ENCODE measurements around the gene MME. TPM values are rescaled to one million over a fixed set of nuclear protein-coding genes. Genes with fewer than 3 reads are reported as not detected.

MME gene
- total and polyA plus RNA-seq, 2 of the 8 experiments (the other 6 are each of a cell fraction or from before 2014, with no cell fraction given), result 5.0 to 39.6 TPM

GRCh38 chr3:155193868-155194267 lies 113.7 kb downstream of the MME start:
- Histone ChIP-seq H4K8ac (ENCODE audit: extremely low read depth, insufficient read depth, low read length) (no peak overlapping the region), H3K18ac (ENCODE audit: extremely low read depth, low read length) (no peak overlapping the region), H3K14ac (ENCODE audit: insufficient read length) (no peak overlapping the region), H3K4me1 (replicated peaks in 1 of 4; ENCODE audit: control insufficient read depth in 3 of 4, insufficient read depth in 4 of 4, low read length in 3 of 4) (no peaks in the 10 kb centered on the region), H3K79me1 (ENCODE audit: low read depth, low read length) (no peaks in the 10 kb centered on the region), H2BK20ac (ENCODE audit: low read length) (no peak overlapping the region), H4K5ac (ENCODE audit: insufficient read length, low read depth, low read length) (no peak overlapping the region), H2BK15ac (ENCODE audit: low read length) (no peak overlapping the region), H3K4me3 (ENCODE audit: extremely low read depth in 1 of 4, insufficient read depth in 2 of 4, low read depth in 3 of 4, low read length in 4 of 4) (no peak overlapping the region), H3K27me3 (replicated peaks in 1 of 4; ENCODE audit: control insufficient read depth in 3 of 4, extremely low read depth in 1 of 4, insufficient read depth in 3 of 4, low read length in 3 of 4) (no peaks in the 10 kb centered on the region), H3K23ac (ENCODE audit: insufficient read length) (no peak overlapping the region), H3K56ac (replicated peaks; ENCODE audit: insufficient read length, low read depth, low read length) (no peak overlapping the region), H3K4me2 (ENCODE audit: insufficient read depth in 1 of 2, low read depth in 2 of 2, low read length in 2 of 2) (no peak overlapping the region), H3K23me2 (ENCODE audit: low read depth, low read length) (no peaks in the 10 kb centered on the region), H2BK5ac (ENCODE audit: low read depth, low read length) (no peak overlapping the region), H3K36me3 (ENCODE audit: control insufficient read depth in 2 of 4, insufficient read depth in 4 of 4, low read length in 3 of 4) (no peaks in the 10 kb centered on the region), H2BK120ac (replicated peaks; ENCODE audit: low read depth, low read length) (no peak overlapping the region), H3K27ac (ENCODE audit: low read depth, low read length) (no peak overlapping the region), H3K9ac (replicated peaks in 1 of 4; ENCODE audit: extremely low read depth in 1 of 4, low read depth in 3 of 4, low read length in 3 of 4) (no peak overlapping the region), H3K9me3 (ENCODE audit: insufficient read depth in 2 of 2, low read depth in 1 of 2, low read length in 1 of 2) (no peaks in the 10 kb centered on the region), H2AK5ac (ENCODE audit: low read depth, low read length) (no peak overlapping the region), H3K79me2 (ENCODE audit: control insufficient read depth in 1 of 2, insufficient read depth in 2 of 2, low read length in 2 of 2) (no peaks in the 10 kb centered on the region), H2AFZ (ENCODE audit: low read length) (no peak overlapping the region), H3K4ac (replicated peaks; ENCODE audit: insufficient read length, low read depth, low read length) (no peak overlapping the region), H2BK12ac (ENCODE audit: low read depth, low read length) (no peak overlapping the region), H4K20me1 (replicated peaks in 1 of 2; ENCODE audit: control insufficient read depth in 1 of 2, insufficient read depth in 2 of 2, low read length in 2 of 2) (no peaks in the 10 kb centered on the region), H4K91ac (replicated peaks; ENCODE audit: insufficient read length, low read length) (no peak overlapping the region)
- no peak for FAIRE-seq
- DNase-seq (ENCODE audit: low read depth in 1 of 2, low spot score in 2 of 2), result no peak
- WGBS, 2 experiments (ENCODE audit: extremely low coverage in 1 of 2, insufficient coverage in 1 of 2, insufficient read length in 1 of 2, insufficient replicate concordance in 2 of 2, low coverage in 1 of 2, low lambda C conversion rate in 2 of 2, missing lambda C conversion rate in 1 of 2), result 98% methylated on average over 2 of the region's 2 CpGs; no CpG with 5 or more reads in 1 of the 2 experiments
- ChIA-PET POLR2A (ENCODE audit: partially characterized antibody) (no interaction called here), CTCF (ENCODE audit: partially characterized antibody) (interaction anchor here (1.1 to 1.5 kb wide), 3 partner anchors 11 to 232 kb away, joined by 3 to 8 read pairs (median 3); no protein-coding TSS in a partner anchor)
- TF ChIP-seq GTF2F1 (IDR thresholded peaks at IDR 0.05; ENCODE audit: borderline replicate concordance, low read depth, low read length) (no peak), SUZ12 (IDR thresholded peaks at IDR 0.05; ENCODE audit: low read length) (no peak), SP4 (IDR thresholded peaks at IDR 0.05; ENCODE audit: low read length) (no peak), SIN3A (conservative IDR thresholded peaks at IDR 0.05 in 1 of 2, IDR thresholded peaks at IDR 0.05 in 1 of 2; ENCODE audit: low read depth in 1 of 2, low read length in 2 of 2) (no peak), POU5F1 (IDR thresholded peaks at IDR 0.05; ENCODE audit: low read depth, low read length) (no peak), CHD1 (IDR thresholded peaks at IDR 0.05; ENCODE audit: low read depth, low read length) (no peak), ASH2L (IDR thresholded peaks at IDR 0.05; ENCODE audit: low read length) (no peak)
- TF ChIP-seq, protein P1, sequence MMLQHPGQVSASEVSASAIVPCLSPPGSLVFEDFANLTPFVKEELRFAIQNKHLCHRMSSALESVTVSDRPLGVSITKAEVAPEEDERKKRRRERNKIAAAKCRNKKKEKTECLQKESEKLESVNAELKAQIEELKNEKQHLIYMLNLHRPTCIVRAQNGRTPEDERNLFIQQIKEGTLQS (IDR thresholded peaks at IDR 0.05; ENCODE audit: insufficient read depth, low read depth, low read length), result no peak
- TF ChIP-seq, protein P2, sequence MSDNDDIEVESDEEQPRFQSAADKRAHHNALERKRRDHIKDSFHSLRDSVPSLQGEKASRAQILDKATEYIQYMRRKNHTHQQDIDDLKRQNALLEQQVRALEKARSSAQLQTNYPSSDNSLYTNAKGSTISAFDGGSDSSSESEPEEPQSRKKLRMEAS (IDR thresholded peaks at IDR 0.05), result no peak

Measured in H1 (cell line).